Measurements from ENCODE around the gene NKAIN2. TPM values are rescaled to one million over a fixed set of nuclear protein-coding genes. Genes with fewer than 3 reads are reported as not detected.

NKAIN2 gene
- polyA plus RNA-seq, 1 of the 3 experiments (the other 2 are of a cell fraction): not detected

DNA sequence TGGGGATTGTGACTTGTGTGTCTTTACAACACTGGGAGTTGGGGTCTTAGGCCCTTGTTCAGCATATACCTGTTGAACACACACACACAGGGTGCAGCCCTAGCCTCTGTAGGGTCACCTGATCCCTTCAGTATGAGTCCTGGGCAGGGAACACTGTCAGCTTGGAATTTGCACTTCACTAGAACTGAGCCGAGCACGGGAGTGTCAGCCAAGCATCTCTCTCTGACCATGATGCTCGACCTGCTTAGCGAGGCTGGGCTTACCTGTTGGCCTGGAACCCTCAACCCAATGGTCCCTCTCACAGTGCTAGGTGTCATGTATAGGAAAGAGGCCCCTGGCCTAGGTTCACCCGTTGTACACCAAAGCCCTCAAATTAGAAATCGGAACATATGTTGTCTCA lies 96.1 kb downstream of the NKAIN2 start:
- H3K9me3 ChIP-seq: no peaks in the 10 kb centered on the region
- CTCF ChIA-PET: no interaction called here
- H3K9me2 ChIP-seq: no peaks in the 10 kb centered on the region
- TF ChIP-seq POLR2AphosphoS5 (IDR thresholded peaks at IDR 0.05; ENCODE audit: low read depth, low read length): no peak
- no peak for TF ChIP-seq JUND (IDR thresholded peaks at IDR 0.05)
- no peak for TF ChIP-seq MEF2A (IDR thresholded peaks at IDR 0.05; ENCODE audit: borderline replicate concordance, low read depth)
- no peak for TF ChIP-seq CHD2 (IDR thresholded peaks at IDR 0.05; ENCODE audit: low read length, partially characterized antibody)
- no peak for TF ChIP-seq RXRA (IDR thresholded peaks at IDR 0.05; ENCODE audit: borderline replicate concordance, low read depth)
- no peak overlapping the region for H3K4me3 ChIP-seq (ENCODE audit: low read depth in 2 of 2, low read length in 1 of 2)
- POLR2A ChIA-PET: no interaction called here
- no peak overlapping the region for H2AFZ ChIP-seq (ENCODE audit: low read depth)
- 19% methylated on average over 6 of the region's 6 CpGs for WGBS (ENCODE audit: low lambda C conversion rate)
- no peak overlapping the region for H3K4me2 ChIP-seq
- H3K27ac ChIP-seq (ENCODE audit: low read depth in 2 of 2, low read length in 1 of 2): no peak overlapping the region
- no peaks in the 10 kb centered on the region for H4K20me1 ChIP-seq (ENCODE audit: insufficient read depth)
- H3K27me3 ChIP-seq (ENCODE audit: insufficient read depth): no peaks in the 10 kb centered on the region
- no peak for DNase-seq
- no peak overlapping the region for H3K9ac ChIP-seq
- no peaks in the 10 kb centered on the region for H3K36me3 ChIP-seq (replicated peaks in 1 of 2; ENCODE audit: control insufficient read depth in 1 of 2, insufficient read depth in 2 of 2, low read length in 1 of 2)
- H3F3A ChIP-seq (replicated peaks; ENCODE audit: insufficient read depth): no peaks in the 10 kb centered on the region
- H3K79me2 ChIP-seq (ENCODE audit: insufficient read depth): no peaks in the 10 kb centered on the region
- no peaks in the 10 kb centered on the region for H3K4me1 ChIP-seq (ENCODE audit: control insufficient read depth in 1 of 2, insufficient read depth in 2 of 2, low read depth in 1 of 2, low read length in 1 of 2)

GRCh38 chr6:123901436-123901835 lies 97.8 kb downstream of the NKAIN2 start:
- CTCF ChIA-PET: no interaction called here
- Histone ChIP-seq H2AFZ (ENCODE audit: low read depth) (no peak overlapping the region), H3K4me1 (ENCODE audit: control insufficient read depth in 1 of 2, insufficient read depth in 2 of 2, low read depth in 1 of 2, low read length in 1 of 2) (no peaks in the 10 kb centered on the region), H3K9ac (no peak overlapping the region), H3K36me3 (replicated peaks in 1 of 2; ENCODE audit: control insufficient read depth in 1 of 2, insufficient read depth in 2 of 2, low read length in 1 of 2) (no peaks in the 10 kb centered on the region), H4K20me1 (ENCODE audit: insufficient read depth) (no peaks in the 10 kb centered on the region), H3K4me2 (no peak overlapping the region), H3K9me3 (no peaks in the 10 kb centered on the region), H3K79me2 (ENCODE audit: insufficient read depth) (no peaks in the 10 kb centered on the region), H3K9me2 (no peaks in the 10 kb centered on the region), H3K27ac (ENCODE audit: low read depth in 2 of 2, low read length in 1 of 2) (no peak overlapping the region), H3K27me3 (ENCODE audit: insufficient read depth) (no peaks in the 10 kb centered on the region), H3K4me3 (ENCODE audit: low read depth in 2 of 2, low read length in 1 of 2) (no peak overlapping the region), H3F3A (replicated peaks; ENCODE audit: insufficient read depth) (no peaks in the 10 kb centered on the region)
- no peak for DNase-seq
- TF ChIP-seq TEAD4 (IDR thresholded peaks at IDR 0.05; ENCODE audit: borderline replicate concordance, insufficient read depth) (no peak), MXI1 (IDR thresholded peaks at IDR 0.05; ENCODE audit: low read depth, low read length) (no peak), GATA2 (CRISPR knock-in tag; IDR thresholded peaks at IDR 0.05) (no peak), EZH2phosphoT487 (IDR thresholded peaks at IDR 0.05; ENCODE audit: borderline replicate concordance, low read depth) (no peak), SMC3 (IDR thresholded peaks at IDR 0.05; ENCODE audit: low read depth, low read length) (no peak), USF1 (IDR thresholded peaks at IDR 0.05; ENCODE audit: borderline replicate concordance, low read depth) (no peak), NFIC (IDR thresholded peaks at IDR 0.05; ENCODE audit: borderline replicate concordance) (no peak), NRF1 (IDR thresholded peaks at IDR 0.05; ENCODE audit: low read depth, low read length) (no peak), SIN3A (IDR thresholded peaks at IDR 0.05; ENCODE audit: borderline replicate concordance, low read depth, low read length) (no peak)
- TF ChIP-seq, protein P1, sequence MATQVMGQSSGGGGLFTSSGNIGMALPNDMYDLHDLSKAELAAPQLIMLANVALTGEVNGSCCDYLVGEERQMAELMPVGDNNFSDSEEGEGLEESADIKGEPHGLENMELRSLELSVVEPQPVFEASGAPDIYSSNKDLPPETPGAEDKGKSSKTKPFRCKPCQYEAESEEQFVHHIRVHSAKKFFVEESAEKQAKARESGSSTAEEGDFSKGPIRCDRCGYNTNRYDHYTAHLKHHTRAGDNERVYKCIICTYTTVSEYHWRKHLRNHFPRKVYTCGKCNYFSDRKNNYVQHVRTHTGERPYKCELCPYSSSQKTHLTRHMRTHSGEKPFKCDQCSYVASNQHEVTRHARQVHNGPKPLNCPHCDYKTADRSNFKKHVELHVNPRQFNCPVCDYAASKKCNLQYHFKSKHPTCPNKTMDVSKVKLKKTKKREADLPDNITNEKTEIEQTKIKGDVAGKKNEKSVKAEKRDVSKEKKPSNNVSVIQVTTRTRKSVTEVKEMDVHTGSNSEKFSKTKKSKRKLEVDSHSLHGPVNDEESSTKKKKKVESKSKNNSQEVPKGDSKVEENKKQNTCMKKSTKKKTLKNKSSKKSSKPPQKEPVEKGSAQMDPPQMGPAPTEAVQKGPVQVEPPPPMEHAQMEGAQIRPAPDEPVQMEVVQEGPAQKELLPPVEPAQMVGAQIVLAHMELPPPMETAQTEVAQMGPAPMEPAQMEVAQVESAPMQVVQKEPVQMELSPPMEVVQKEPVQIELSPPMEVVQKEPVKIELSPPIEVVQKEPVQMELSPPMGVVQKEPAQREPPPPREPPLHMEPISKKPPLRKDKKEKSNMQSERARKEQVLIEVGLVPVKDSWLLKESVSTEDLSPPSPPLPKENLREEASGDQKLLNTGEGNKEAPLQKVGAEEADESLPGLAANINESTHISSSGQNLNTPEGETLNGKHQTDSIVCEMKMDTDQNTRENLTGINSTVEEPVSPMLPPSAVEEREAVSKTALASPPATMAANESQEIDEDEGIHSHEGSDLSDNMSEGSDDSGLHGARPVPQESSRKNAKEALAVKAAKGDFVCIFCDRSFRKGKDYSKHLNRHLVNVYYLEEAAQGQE (IDR thresholded peaks at IDR 0.05; ENCODE audit: low read depth, low read length): no peak
- POLR2A ChIA-PET: no interaction called here
- WGBS (ENCODE audit: low lambda C conversion rate): 2% methylated on average over 2 of the region's 2 CpGs

All from SK-N-SH (cell line).